Measurements from ENCODE around the gene NOXA1. TPM values are rescaled to one million over a fixed set of nuclear protein-coding genes. Genes with fewer than 3 reads are reported as not detected.

The NOXA1 gene
- total RNA-seq, 1 experiment from 2014 or later = not detected

- no peak for DNase-seq (ENCODE audit: low spot score)
- in situ Hi-C loops (cut with HindIII; ENCODE audit: low sequenced_read_pairs) = loop anchor here (10.0 kb wide), 1 partner anchor 101 kb away; no protein-coding TSS in a partner anchor
Observed at GRCh38 chr9:137416006-137416562, 7.1 kb upstream of the NOXA1 start.

DNA sequence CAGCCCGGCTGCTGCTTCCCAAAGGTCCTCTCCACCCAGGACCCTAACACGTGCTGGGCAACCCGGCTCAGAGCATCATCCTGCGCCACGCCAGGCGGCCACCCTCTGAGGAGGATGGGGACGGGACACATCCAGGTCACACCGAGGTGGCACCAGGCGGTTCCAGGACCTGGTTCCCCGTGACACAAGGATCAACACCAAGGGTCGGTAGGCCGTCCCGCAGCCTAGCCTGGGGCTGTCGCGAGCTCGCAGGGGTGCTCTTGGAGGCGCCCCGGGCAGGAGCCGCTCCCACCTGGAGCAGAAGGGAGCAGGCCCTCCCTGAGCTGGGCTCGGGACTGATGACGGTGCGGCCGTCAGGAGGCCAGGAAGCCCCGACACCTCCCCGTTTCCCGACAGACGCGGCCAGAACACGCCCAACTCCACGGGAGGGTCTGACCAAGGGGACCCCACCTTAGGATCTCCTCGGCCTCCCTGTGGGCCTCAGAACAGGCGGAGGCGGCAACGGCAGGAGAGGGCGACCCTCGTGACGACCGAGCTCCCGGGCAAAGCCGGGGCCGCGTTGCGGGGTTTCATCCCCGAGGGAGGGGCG is 6.5 kb upstream of the NOXA1 start:
- in situ Hi-C loops (cut with HindIII; ENCODE audit: low sequenced_read_pairs) = loop anchor here (10.0 kb wide), 1 partner anchor 102 kb away; no protein-coding TSS in a partner anchor
- no peak for DNase-seq (ENCODE audit: low spot score)

GRCh38 chr9:137417161-137418021 is 5.8 kb upstream of the NOXA1 start:
- in situ Hi-C loops (cut with HindIII; ENCODE audit: low sequenced_read_pairs) = loop anchor here (10.0 kb wide), 1 partner anchor 103 kb away; no protein-coding TSS in a partner anchor
- no peak for DNase-seq (ENCODE audit: low spot score)

GRCh38 chr9:137421838-137422603 is 1.2 kb upstream of the NOXA1 start:
- in situ Hi-C loops (cut with HindIII; ENCODE audit: low sequenced_read_pairs) = no loop called here
- no peak for DNase-seq (ENCODE audit: low spot score)

DNA sequence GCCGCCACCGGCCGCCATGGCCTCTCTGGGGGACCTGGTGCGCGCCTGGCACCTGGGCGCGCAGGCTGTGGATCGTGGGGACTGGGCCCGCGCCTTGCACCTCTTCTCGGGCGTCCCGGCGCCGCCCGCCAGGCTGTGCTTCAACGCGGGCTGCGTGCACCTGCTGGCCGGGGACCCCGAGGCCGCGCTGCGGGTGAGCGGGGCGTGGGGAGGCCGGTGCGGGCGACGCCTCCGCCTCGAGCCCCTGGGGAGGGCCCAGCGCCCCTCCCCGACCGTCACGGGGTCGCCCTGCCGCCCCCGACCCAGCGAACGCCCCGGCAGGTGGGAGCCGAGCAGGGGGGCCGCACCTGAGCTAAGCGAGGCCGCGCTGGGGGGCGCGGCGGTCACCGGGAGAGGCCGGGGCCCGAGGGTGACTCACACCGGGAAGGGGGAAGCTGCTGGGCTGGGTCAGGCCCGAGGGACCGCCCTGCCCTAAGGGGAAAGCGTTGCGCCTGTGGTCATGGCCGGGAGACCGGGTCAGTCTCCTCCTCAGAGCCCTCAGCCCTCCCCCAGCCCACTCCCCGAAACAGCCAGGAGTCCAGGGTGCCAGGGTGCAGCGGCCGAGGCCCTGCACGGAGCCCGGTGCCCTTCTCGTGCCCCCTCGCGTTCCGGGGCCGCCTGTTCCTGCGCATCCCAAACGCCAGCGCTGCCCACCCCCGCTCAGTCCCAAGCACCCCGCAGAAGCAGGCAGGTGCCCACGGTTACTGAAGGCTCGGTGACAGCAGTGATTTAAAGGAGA is 510 bp downstream of the NOXA1 start:
- DNase-seq (ENCODE audit: low spot score) = no peak
- in situ Hi-C loops (cut with HindIII; ENCODE audit: low sequenced_read_pairs) = no loop called here

DNA sequence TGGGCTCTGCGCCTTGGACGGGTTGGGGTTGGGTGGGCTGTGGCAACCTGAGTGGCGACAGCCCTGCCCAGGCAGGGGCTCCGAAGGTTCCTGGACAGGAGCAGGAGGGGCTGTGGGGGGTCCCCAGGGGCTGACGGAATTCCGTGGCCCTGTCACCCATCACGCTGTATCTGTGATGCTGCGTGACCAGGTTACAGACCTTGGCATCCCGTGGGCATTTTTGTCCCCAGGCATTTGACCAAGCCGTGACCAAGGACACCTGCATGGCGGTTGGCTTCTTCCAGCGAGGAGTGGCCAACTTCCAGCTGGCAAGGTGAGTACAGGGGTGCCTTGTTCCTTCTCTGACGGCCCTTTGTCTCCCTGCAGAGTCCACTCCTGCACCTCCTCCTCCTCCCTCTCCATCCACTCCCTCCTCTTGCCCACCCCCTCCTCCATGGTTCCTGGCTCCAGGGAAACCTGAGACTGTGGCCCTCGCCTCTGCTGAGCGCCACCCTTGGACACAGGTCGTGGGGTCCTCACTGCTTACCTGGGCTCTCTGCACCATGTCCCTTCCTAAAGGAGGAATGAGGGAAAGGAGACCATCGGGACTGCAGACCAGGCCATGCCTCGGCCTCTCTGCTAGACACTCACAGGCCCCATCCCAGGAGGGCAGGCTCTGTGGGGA is 3.0 kb downstream of the NOXA1 start:
- DNase-seq (ENCODE audit: low spot score) = no peak

GRCh38 chr9:137427454-137428310 is 4.5 kb downstream of the NOXA1 start:
- DNase-seq (ENCODE audit: low spot score) = no peak
- in situ Hi-C loops (cut with HindIII; ENCODE audit: low sequenced_read_pairs) = no loop called here

More for the DNA sequence above, 3.0 kb downstream of the NOXA1 start:
- in situ Hi-C loops (cut with HindIII; ENCODE audit: low sequenced_read_pairs) = no loop called here

- in situ Hi-C loops (cut with HindIII; ENCODE audit: low sequenced_read_pairs) = no loop called here
- no peak for DNase-seq (ENCODE audit: low spot score)
Observed at GRCh38 chr9:137428311-137428630, 5.1 kb downstream of the NOXA1 start.

DNA sequence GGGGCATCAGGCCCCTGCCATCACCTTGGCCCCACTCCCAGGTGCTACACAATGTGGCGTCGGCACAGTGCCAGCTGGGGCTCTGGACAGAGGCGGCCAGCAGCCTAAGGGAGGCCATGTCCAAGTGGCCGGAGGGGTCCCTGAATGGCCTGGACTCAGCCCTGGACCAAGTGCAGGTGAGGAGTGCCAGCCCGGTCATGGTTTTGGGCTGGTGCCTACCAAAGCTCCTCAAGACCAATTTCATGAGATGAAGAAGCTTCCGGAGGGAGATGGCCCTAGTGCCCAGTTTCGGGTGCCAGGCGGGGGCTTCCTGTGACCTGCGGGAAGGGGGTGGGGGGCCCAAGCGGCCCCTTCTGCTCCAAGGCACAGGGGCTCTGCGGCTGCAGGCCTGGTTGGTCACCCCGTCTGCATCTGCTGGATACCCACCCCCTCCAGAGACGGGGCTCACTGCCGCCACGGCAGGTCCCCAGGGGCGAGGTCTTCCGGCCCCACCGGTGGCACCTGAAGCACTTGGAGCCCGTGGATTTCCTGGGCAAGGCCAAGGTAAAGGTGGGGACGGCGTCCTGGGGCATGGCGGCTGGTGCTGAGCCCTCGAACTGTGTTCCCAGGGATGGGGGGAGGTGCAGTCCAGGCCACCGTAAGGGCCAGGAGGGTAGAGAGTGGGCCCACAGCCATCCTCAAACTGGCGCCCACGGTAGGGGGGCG is 5.8 kb downstream of the NOXA1 start:
- no peak for DNase-seq (ENCODE audit: low spot score)
- in situ Hi-C loops (cut with HindIII; ENCODE audit: low sequenced_read_pairs) = no loop called here

DNA sequence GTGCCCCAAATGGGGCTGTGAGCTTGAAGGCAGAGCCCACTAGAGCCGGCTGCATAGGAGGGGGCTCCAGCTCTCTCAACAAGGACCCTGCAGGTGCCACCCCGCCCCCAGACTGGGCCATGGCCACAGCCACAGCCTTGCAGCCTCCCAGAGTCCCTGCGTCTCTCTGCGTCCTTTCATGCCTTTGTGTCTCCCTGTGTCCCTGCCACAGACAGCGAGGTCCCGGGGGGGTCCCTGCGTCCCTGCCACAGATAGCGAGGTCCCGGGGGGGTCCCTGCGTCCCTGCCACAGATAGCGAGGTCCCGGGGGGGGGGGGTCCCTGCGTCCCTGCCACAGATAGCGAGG is 6.3 kb downstream of the NOXA1 start:
- in situ Hi-C loops (cut with HindIII; ENCODE audit: low sequenced_read_pairs) = no loop called here

GRCh38 chr9:137429974-137430722 is 7.0 kb downstream of the NOXA1 start:
- in situ Hi-C loops (cut with HindIII; ENCODE audit: low sequenced_read_pairs) = no loop called here
- DNase-seq (ENCODE audit: low spot score) = no peak

More for the DNA sequence above, 6.3 kb downstream of the NOXA1 start:
- DNase-seq (ENCODE audit: low spot score) = no peak

DNA sequence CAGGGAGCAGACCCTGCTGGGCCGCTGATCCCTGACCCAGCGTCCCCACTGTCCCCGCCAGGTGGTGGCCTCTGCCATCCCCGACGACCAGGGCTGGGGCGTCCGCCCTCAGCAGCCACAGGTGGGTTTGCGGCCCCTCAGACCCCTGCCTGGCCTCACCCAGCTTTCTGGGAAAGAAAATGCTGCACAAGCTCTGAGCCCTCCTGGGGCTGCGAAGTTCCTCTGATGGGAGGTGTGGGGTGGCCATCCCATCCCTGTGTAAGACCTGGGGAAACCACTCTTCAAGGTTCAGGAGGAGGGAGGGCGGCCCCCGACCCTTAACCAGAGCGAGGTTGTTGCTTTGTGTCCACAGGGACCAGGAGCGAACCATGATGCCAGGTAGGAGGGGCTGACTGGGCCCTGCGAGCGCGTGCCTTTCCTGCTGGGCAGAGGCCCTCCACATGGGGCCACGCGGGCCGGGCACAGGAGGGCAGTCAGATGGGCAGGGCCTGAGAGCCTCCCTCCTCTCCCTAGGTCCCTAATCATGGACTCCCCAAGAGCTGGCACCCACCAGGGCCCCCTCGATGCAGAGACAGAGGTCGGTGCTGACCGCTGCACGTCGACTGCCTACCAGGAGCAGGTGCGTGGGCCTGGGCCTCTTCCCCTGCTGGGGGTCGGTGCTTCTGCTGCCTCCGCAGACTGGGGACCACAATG is 7.7 kb downstream of the NOXA1 start:
- DNase-seq (ENCODE audit: low spot score) = no peak
- in situ Hi-C loops (cut with HindIII; ENCODE audit: low sequenced_read_pairs) = no loop called here

GRCh38 chr9:137431416-137431931 is 8.3 kb downstream of the NOXA1 start:
- DNase-seq (ENCODE audit: low spot score) = no peak
- in situ Hi-C loops (cut with HindIII; ENCODE audit: low sequenced_read_pairs) = no loop called here

DNA sequence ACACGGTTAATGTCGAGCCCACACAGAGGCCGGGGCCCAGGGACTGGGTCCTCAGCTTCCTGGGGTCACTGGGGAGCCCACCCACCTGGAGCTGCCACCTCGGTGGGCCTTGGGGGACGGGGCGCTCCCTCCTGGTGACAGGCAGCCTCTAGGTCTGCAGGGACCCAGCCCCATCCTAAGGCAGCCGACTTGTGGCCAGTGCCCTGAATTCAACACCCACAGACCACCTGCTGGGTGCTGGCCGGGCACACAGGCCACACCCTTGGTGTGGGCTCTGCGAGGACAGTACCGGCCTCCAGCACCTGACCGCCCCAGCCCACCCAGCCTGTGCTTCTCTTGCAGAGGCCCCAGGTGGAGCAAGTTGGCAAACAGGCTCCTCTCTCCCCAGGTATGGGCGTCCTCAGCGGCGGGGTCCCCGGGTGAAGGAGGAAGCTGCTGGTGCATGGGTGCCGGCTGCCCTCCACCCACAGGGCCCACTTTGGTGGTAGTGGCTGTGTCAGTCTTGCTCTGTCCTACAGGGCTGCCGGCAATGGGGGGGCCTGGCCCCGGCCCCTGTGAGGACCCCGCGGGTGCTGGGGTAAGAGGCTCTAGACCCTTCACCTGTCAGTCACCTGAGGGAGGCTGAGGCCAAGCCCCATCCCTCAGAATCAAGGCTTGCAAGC is 9.6 kb downstream of the NOXA1 start:
- DNase-seq (ENCODE audit: low spot score) = no peak
- in situ Hi-C loops (cut with HindIII; ENCODE audit: low sequenced_read_pairs) = no loop called here

- in situ Hi-C loops (cut with HindIII; ENCODE audit: low sequenced_read_pairs) = no loop called here
- no peak for DNase-seq (ENCODE audit: low spot score)
Observed at GRCh38 chr9:137433349-137433915, 10.2 kb downstream of the NOXA1 start.

Data from G401 (cell line).